AG09319 (cell line): ENCODE results near the gene CAMK2B.

Experiments used
- DNase-seq: peaks from one replicate; pipeline ENCODE4 v3.0.0-alpha.2; 2010; ENCODE audit warnings: low read depth; ENCODE audit errors: extremely low read depth
- CTCF ChIP-seq: IDR thresholded peaks from 2 replicates; pipeline ENCODE4 v1.5.1; 2011; ENCODE audit warnings: low read depth, mild to moderate bottlenecking, inconsistent platforms, low read length, moderate library complexity

CAMK2B gene

GRCh38 chr7:44269943-44270493 is 55.4 kb downstream of the CAMK2B start:
- no peak for DNase-seq
- no peak for TF ChIP-seq CTCF

- DNase-seq = no peak
- TF ChIP-seq CTCF = no peak
Measured at GRCh38 chr7:44269417-44269816, 56.0 kb downstream of the CAMK2B start.

- TF ChIP-seq CTCF = no peak
Measured at GRCh38 chr7:44268671-44269070, 56.7 kb downstream of the CAMK2B start.

GRCh38 chr7:44267719-44268421 is 57.5 kb downstream of the CAMK2B start:
- TF ChIP-seq CTCF = no peak
- no peak for DNase-seq

More at GRCh38 chr7:44268671-44269070, 56.7 kb downstream of the CAMK2B start:
- no peak for DNase-seq

GRCh38 chr7:44267178-44267577 is 58.2 kb downstream of the CAMK2B start:
- no peak for DNase-seq
- TF ChIP-seq CTCF = no peak

- DNase-seq = no peak
- no peak for TF ChIP-seq CTCF
Measured at GRCh38 chr7:44266526-44266925, 58.9 kb downstream of the CAMK2B start.

GRCh38 chr7:44265728-44266127 is 59.7 kb downstream of the CAMK2B start:
- no peak for TF ChIP-seq CTCF
- DNase-seq = no peak
